ENCODE measurements around the gene AP3S1.
A peak's percentile ranks its signal among the peaks of the same experiment; 100 is the strongest.

AP3S1 gene

DNA sequence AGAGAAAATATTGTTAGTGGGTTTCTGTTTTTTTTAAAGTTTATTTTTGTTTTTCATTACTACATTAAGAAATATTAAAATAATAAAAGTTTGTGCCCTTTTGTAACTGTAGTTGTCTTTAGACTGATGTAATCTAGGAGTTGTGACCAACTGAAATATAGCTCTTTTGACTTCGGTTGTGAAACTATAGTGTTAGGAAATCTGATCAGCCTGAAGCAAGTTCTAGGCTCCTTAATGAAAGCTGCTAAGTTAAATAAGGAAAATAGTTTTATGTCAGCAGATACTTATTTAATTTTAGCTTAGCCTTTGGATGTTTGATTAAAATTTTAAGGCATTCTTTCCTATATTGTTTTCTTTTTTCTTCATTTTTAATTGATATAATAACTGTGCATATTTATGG is 14.2 kb downstream of the AP3S1 start:
- no peak overlapping the region for H3K18ac ChIP-seq (ENCODE audit: low read depth in 1 of 2, low read length in 2 of 2)
- H3K4ac ChIP-seq (ENCODE audit: low read depth in 1 of 2, low read length in 2 of 2) = no peak overlapping the region
- H2BK120ac ChIP-seq (ENCODE audit: low read depth, low read length) = no peak overlapping the region
- no peak overlapping the region for H3K27ac ChIP-seq (ENCODE audit: low read length, poor library complexity, severe bottlenecking)
- DNase-seq = no peak
- H3K4me2 ChIP-seq (ENCODE audit: low read length, poor library complexity, severe bottlenecking) = no peak overlapping the region
- H3K79me1 ChIP-seq (replicated peaks; ENCODE audit: low read length, poor library complexity, severe bottlenecking) = peaks cover 14% of the 10 kb centered on the region
- H2AFZ ChIP-seq (ENCODE audit: low read depth, low read length) = no peak overlapping the region
- no peak overlapping the region for H3K4me3 ChIP-seq (ENCODE audit: insufficient read depth in 1 of 2, low read depth in 1 of 2, low read length in 2 of 2)
- no peak overlapping the region for H3K14ac ChIP-seq (ENCODE audit: low read length in 2 of 2)
- WGBS = 89% methylated on average over 1 of the region's 1 CpG
- no peaks in the 10 kb centered on the region for H3K27me3 ChIP-seq (ENCODE audit: control insufficient read depth in 1 of 2, insufficient read depth in 1 of 2, low read length in 2 of 2)
- no peaks in the 10 kb centered on the region for H3K9me3 ChIP-seq (ENCODE audit: control insufficient read depth, low read length)
- no peaks in the 10 kb centered on the region for H3K36me3 ChIP-seq (ENCODE audit: control insufficient read depth in 1 of 2, insufficient read depth in 2 of 2, low read depth in 1 of 2, low read length in 2 of 2)
- no peak overlapping the region for H2BK15ac ChIP-seq (ENCODE audit: low read depth, poor library complexity, severe bottlenecking)
- H2BK12ac ChIP-seq (ENCODE audit: low read length in 2 of 2) = no peak overlapping the region
- no peak overlapping the region for H2AK5ac ChIP-seq (ENCODE audit: low read length, severe bottlenecking)
- no peak overlapping the region for H4K91ac ChIP-seq (ENCODE audit: low read length)
- no peak overlapping the region for H3K23ac ChIP-seq (ENCODE audit: low read length in 2 of 2)
- H2BK5ac ChIP-seq (ENCODE audit: low read depth, low read length, poor library complexity, severe bottlenecking) = no peak overlapping the region
- no peaks in the 10 kb centered on the region for H3K4me1 ChIP-seq (ENCODE audit: control insufficient read depth, insufficient read depth, low read depth, low read length)
- no peak overlapping the region for H4K8ac ChIP-seq (ENCODE audit: low read length)
- H3K9ac ChIP-seq (ENCODE audit: low read length) = no peak overlapping the region

DNA sequence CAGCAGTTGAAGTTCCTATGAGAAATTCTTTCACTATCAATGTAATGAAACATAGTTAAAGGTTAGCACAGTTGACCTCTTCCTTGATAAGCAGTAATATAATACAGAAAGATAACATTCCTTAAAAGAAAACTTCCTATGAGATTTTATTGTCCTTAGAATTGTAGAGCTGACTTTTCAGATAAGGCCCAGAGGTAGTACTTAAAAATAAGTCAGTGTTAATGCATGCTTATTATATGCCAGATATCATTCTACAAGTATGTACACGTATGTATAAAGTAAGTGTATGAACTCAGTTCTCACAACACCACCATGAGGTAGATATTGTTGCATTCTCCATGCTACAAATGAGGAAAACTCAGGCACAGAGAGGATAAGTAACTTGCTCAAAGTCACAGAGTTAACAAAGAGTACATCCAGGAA is 15.3 kb downstream of the AP3S1 start:
- Histone ChIP-seq H2AFZ (ENCODE audit: low read depth, low read length) (no peak overlapping the region), H2BK12ac (ENCODE audit: low read length in 2 of 2) (no peak overlapping the region), H3K23ac (ENCODE audit: low read length in 2 of 2) (no peak overlapping the region), H3K9me3 (ENCODE audit: control insufficient read depth, low read length) (no peaks in the 10 kb centered on the region), H2BK15ac (ENCODE audit: low read depth, poor library complexity, severe bottlenecking) (no peak overlapping the region), H3K4me1 (ENCODE audit: control insufficient read depth, insufficient read depth, low read depth, low read length) (no peaks in the 10 kb centered on the region), H3K4me3 (ENCODE audit: insufficient read depth in 1 of 2, low read depth in 1 of 2, low read length in 2 of 2) (no peak overlapping the region), H4K91ac (ENCODE audit: low read length) (no peak overlapping the region), H3K18ac (ENCODE audit: low read depth in 1 of 2, low read length in 2 of 2) (no peak overlapping the region), H3K4me2 (ENCODE audit: low read length, poor library complexity, severe bottlenecking) (no peak overlapping the region), H4K8ac (ENCODE audit: low read length) (no peak overlapping the region), H3K27me3 (ENCODE audit: control insufficient read depth in 1 of 2, insufficient read depth in 1 of 2, low read length in 2 of 2) (no peaks in the 10 kb centered on the region), H3K27ac (ENCODE audit: low read length, poor library complexity, severe bottlenecking) (no peak overlapping the region), H3K9ac (ENCODE audit: low read length) (no peak overlapping the region), H2BK5ac (ENCODE audit: low read depth, low read length, poor library complexity, severe bottlenecking) (no peak overlapping the region), H3K36me3 (ENCODE audit: control insufficient read depth in 1 of 2, insufficient read depth in 2 of 2, low read depth in 1 of 2, low read length in 2 of 2) (no peaks in the 10 kb centered on the region), H2BK120ac (ENCODE audit: low read depth, low read length) (no peak overlapping the region), H3K79me1 (replicated peaks; ENCODE audit: low read length, poor library complexity, severe bottlenecking) (peaks cover 15% of the 10 kb centered on the region), H2AK5ac (ENCODE audit: low read length, severe bottlenecking) (no peak overlapping the region), H3K14ac (ENCODE audit: low read length in 2 of 2) (no peak overlapping the region), H3K4ac (ENCODE audit: low read depth in 1 of 2, low read length in 2 of 2) (no peak overlapping the region)
- no CpG with 5 or more reads among the region's 1 CpG for WGBS
- DNase-seq = no peak

DNA sequence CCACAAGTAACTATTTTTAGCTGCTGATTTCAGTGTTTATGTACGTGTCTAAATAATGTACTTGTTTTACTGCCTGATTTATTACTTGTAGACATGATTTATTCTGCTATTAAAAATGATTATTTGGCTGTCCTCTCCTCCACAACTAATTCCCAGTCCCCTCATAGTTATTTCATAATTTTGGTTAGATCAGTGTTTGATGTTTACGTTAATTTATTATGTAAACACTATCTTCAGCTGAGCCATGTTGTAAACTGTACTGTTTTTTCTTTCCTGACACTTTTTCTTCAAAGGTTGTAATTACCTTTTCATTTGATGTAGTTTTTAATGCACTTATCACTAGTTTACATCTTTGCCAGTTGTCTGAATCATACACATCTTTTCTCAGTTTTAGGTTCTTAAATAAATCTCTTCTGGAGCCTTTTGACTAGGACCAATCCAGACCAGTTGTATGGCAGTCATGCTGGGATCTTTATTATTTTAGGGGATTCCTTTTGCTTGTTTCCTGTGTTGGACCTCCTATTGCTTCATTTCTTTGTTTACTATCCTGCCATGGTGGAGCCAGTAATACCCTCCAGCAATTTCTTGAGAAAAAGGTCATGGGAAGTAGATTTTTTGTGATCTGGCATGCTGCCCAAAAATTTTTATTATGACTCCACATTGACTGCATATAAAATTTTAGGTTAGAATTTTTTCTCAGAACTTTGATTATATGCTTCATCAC is 16.1 kb downstream of the AP3S1 start:
- Histone ChIP-seq H3K14ac (ENCODE audit: low read length in 2 of 2) (no peak overlapping the region), H3K4ac (ENCODE audit: low read depth in 1 of 2, low read length in 2 of 2) (no peak overlapping the region), H3K23ac (ENCODE audit: low read length in 2 of 2) (no peak overlapping the region), H4K91ac (ENCODE audit: low read length) (no peak overlapping the region), H3K18ac (ENCODE audit: low read depth in 1 of 2, low read length in 2 of 2) (no peak overlapping the region), H2AFZ (ENCODE audit: low read depth, low read length) (no peak overlapping the region), H3K4me2 (ENCODE audit: low read length, poor library complexity, severe bottlenecking) (no peak overlapping the region), H3K9me3 (ENCODE audit: control insufficient read depth, low read length) (no peaks in the 10 kb centered on the region), H2BK5ac (ENCODE audit: low read depth, low read length, poor library complexity, severe bottlenecking) (no peak overlapping the region), H3K4me1 (ENCODE audit: control insufficient read depth, insufficient read depth, low read depth, low read length) (no peaks in the 10 kb centered on the region), H2BK120ac (ENCODE audit: low read depth, low read length) (no peak overlapping the region), H3K36me3 (ENCODE audit: control insufficient read depth in 1 of 2, insufficient read depth in 2 of 2, low read depth in 1 of 2, low read length in 2 of 2) (no peaks in the 10 kb centered on the region), H3K27ac (ENCODE audit: low read length, poor library complexity, severe bottlenecking) (no peak overlapping the region), H2BK12ac (ENCODE audit: low read length in 2 of 2) (no peak overlapping the region), H2BK15ac (ENCODE audit: low read depth, poor library complexity, severe bottlenecking) (no peak overlapping the region), H3K79me1 (replicated peaks; ENCODE audit: low read length, poor library complexity, severe bottlenecking) (peaks cover 15% of the 10 kb centered on the region), H4K8ac (ENCODE audit: low read length) (no peak overlapping the region), H3K27me3 (ENCODE audit: control insufficient read depth in 1 of 2, insufficient read depth in 1 of 2, low read length in 2 of 2) (no peaks in the 10 kb centered on the region), H2AK5ac (ENCODE audit: low read length, severe bottlenecking) (no peak overlapping the region), H3K9ac (ENCODE audit: low read length) (no peak overlapping the region), H3K4me3 (ENCODE audit: insufficient read depth in 1 of 2, low read depth in 1 of 2, low read length in 2 of 2) (no peak overlapping the region)
- peak; percentile 33 for DNase-seq
- WGBS = no CpG with 5 or more reads among the region's 2 CpGs

DNA sequence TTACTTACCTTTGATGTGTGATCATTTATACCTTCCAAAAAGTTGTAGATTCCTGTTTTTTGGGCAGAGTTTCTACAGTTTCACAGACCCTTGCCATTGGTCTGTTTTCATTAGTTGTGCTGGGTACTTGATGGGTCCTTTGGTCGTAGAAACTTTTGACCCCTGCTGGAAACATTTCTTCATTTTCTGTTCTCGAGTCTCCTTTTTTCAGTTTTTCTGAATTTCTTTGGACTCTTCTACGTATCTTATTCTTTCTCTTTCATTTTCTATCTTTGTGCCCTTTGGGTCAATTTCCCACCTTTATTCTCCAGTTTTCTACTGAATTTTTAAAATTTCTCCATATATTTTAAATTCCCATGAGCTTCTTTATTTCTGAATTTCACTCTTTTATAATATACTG is 16.7 kb downstream of the AP3S1 start:
- Histone ChIP-seq H3K23ac (ENCODE audit: low read length in 2 of 2) (no peak overlapping the region), H3K9me3 (ENCODE audit: control insufficient read depth, low read length) (no peaks in the 10 kb centered on the region), H3K79me1 (replicated peaks; ENCODE audit: low read length, poor library complexity, severe bottlenecking) (peaks cover 15% of the 10 kb centered on the region), H4K91ac (ENCODE audit: low read length) (no peak overlapping the region), H2BK120ac (ENCODE audit: low read depth, low read length) (no peak overlapping the region), H3K4ac (ENCODE audit: low read depth in 1 of 2, low read length in 2 of 2) (no peak overlapping the region), H3K18ac (ENCODE audit: low read depth in 1 of 2, low read length in 2 of 2) (no peak overlapping the region), H2BK15ac (ENCODE audit: low read depth, poor library complexity, severe bottlenecking) (no peak overlapping the region), H3K4me2 (ENCODE audit: low read length, poor library complexity, severe bottlenecking) (no peak overlapping the region), H2BK12ac (ENCODE audit: low read length in 2 of 2) (no peak overlapping the region), H4K8ac (ENCODE audit: low read length) (no peak overlapping the region), H3K4me3 (ENCODE audit: insufficient read depth in 1 of 2, low read depth in 1 of 2, low read length in 2 of 2) (no peak overlapping the region), H2BK5ac (ENCODE audit: low read depth, low read length, poor library complexity, severe bottlenecking) (no peak overlapping the region), H3K27ac (ENCODE audit: low read length, poor library complexity, severe bottlenecking) (no peak overlapping the region), H3K27me3 (ENCODE audit: control insufficient read depth in 1 of 2, insufficient read depth in 1 of 2, low read length in 2 of 2) (no peaks in the 10 kb centered on the region), H2AFZ (ENCODE audit: low read depth, low read length) (no peak overlapping the region), H3K36me3 (ENCODE audit: control insufficient read depth in 1 of 2, insufficient read depth in 2 of 2, low read depth in 1 of 2, low read length in 2 of 2) (no peaks in the 10 kb centered on the region), H3K4me1 (ENCODE audit: control insufficient read depth, insufficient read depth, low read depth, low read length) (no peaks in the 10 kb centered on the region), H3K14ac (ENCODE audit: low read length in 2 of 2) (no peak overlapping the region), H3K9ac (ENCODE audit: low read length) (peak overlapping the region; percentile 51), H2AK5ac (ENCODE audit: low read length, severe bottlenecking) (no peak overlapping the region)
- no peak for DNase-seq
- WGBS = 100% methylated on average over 3 of the region's 3 CpGs
